Measurements from ENCODE around the gene SLC12A7.

SLC12A7 gene

GRCh38 chr5:1089146-1089545 is 22.7 kb downstream of the SLC12A7 start:
- H3K27ac ChIP-seq: no peak overlapping the region
- H3K27me3 ChIP-seq (replicated peaks): no peaks in the 10 kb centered on the region
- H3K4me3 ChIP-seq (ENCODE audit: low read depth, low read length): no peak overlapping the region
- TF ChIP-seq CTCF (IDR thresholded peaks at IDR 0.05; ENCODE audit: low read depth, low read length, missing control alignments): no peak
- in situ Hi-C loops (cut with HindIII; ENCODE audit: low pct_ligation_motif_present, low sequenced_read_pairs): no loop called here
- H3K36me3 ChIP-seq (replicated peaks): no peaks in the 10 kb centered on the region
- no peak for DNase-seq

GRCh38 chr5:1088726-1089125 is 23.1 kb downstream of the SLC12A7 start:
- no peak for DNase-seq
- no peak for TF ChIP-seq CTCF (IDR thresholded peaks at IDR 0.05; ENCODE audit: low read depth, low read length, missing control alignments)
- in situ Hi-C loops (cut with HindIII; ENCODE audit: low pct_ligation_motif_present, low sequenced_read_pairs): no loop called here
- Histone ChIP-seq H3K4me3 (ENCODE audit: low read depth, low read length) (no peak overlapping the region), H3K27ac (no peak overlapping the region), H3K36me3 (replicated peaks) (no peaks in the 10 kb centered on the region), H3K27me3 (replicated peaks) (no peaks in the 10 kb centered on the region)

GRCh38 chr5:1088031-1088430 is 23.8 kb downstream of the SLC12A7 start:
- Histone ChIP-seq H3K27ac (no peak overlapping the region), H3K27me3 (replicated peaks) (no peaks in the 10 kb centered on the region), H3K4me3 (ENCODE audit: low read depth, low read length) (no peak overlapping the region), H3K36me3 (replicated peaks) (no peaks in the 10 kb centered on the region)
- in situ Hi-C loops (cut with HindIII; ENCODE audit: low pct_ligation_motif_present, low sequenced_read_pairs): no loop called here
- DNase-seq: no peak
- no peak for TF ChIP-seq CTCF (IDR thresholded peaks at IDR 0.05; ENCODE audit: low read depth, low read length, missing control alignments)

GRCh38 chr5:1087428-1087827 is 24.4 kb downstream of the SLC12A7 start:
- in situ Hi-C loops (cut with HindIII; ENCODE audit: low pct_ligation_motif_present, low sequenced_read_pairs): no loop called here
- TF ChIP-seq CTCF (IDR thresholded peaks at IDR 0.05; ENCODE audit: low read depth, low read length, missing control alignments): no peak
- H3K4me3 ChIP-seq (ENCODE audit: low read depth, low read length): no peak overlapping the region
- no peak overlapping the region for H3K27ac ChIP-seq
- no peaks in the 10 kb centered on the region for H3K27me3 ChIP-seq (replicated peaks)
- no peaks in the 10 kb centered on the region for H3K36me3 ChIP-seq (replicated peaks)
- no peak for DNase-seq

- DNase-seq: no peak
- H3K36me3 ChIP-seq (replicated peaks): no peaks in the 10 kb centered on the region
- in situ Hi-C loops (cut with HindIII; ENCODE audit: low pct_ligation_motif_present, low sequenced_read_pairs): no loop called here
- H3K27ac ChIP-seq: no peak overlapping the region
- no peak for TF ChIP-seq CTCF (IDR thresholded peaks at IDR 0.05; ENCODE audit: low read depth, low read length, missing control alignments)
- H3K4me3 ChIP-seq (ENCODE audit: low read depth, low read length): no peak overlapping the region
- no peaks in the 10 kb centered on the region for H3K27me3 ChIP-seq (replicated peaks)
These were observed 25.0 kb downstream of the SLC12A7 start for GRCh38 chr5:1086871-1087270.

GRCh38 chr5:1086137-1086536 is 25.7 kb downstream of the SLC12A7 start:
- Histone ChIP-seq H3K36me3 (replicated peaks) (no peaks in the 10 kb centered on the region), H3K4me3 (ENCODE audit: low read depth, low read length) (no peak overlapping the region), H3K27me3 (replicated peaks) (no peaks in the 10 kb centered on the region), H3K27ac (no peak overlapping the region)
- DNase-seq: no peak
- in situ Hi-C loops (cut with HindIII; ENCODE audit: low pct_ligation_motif_present, low sequenced_read_pairs): no loop called here
- TF ChIP-seq CTCF (IDR thresholded peaks at IDR 0.05; ENCODE audit: low read depth, low read length, missing control alignments): no peak

Data from brain microvascular endothelial cell (primary cell).